NCI-H1436 treated with DMSO at 0.1 percent for 48 hours (cell line): ENCODE data around the gene PLBD2.
"Not testable (repeated sequence)": the region's sequence is repeated elsewhere in the genome, so short reads cannot be mapped to it uniquely, and the experiment has no call there.

ENCODE experiments used
- DNase-seq: peaks from one replicate; lab custom pipeline; 2025; lab: John Stamatoyannopoulos, UW

Gene PLBD2

DNA sequence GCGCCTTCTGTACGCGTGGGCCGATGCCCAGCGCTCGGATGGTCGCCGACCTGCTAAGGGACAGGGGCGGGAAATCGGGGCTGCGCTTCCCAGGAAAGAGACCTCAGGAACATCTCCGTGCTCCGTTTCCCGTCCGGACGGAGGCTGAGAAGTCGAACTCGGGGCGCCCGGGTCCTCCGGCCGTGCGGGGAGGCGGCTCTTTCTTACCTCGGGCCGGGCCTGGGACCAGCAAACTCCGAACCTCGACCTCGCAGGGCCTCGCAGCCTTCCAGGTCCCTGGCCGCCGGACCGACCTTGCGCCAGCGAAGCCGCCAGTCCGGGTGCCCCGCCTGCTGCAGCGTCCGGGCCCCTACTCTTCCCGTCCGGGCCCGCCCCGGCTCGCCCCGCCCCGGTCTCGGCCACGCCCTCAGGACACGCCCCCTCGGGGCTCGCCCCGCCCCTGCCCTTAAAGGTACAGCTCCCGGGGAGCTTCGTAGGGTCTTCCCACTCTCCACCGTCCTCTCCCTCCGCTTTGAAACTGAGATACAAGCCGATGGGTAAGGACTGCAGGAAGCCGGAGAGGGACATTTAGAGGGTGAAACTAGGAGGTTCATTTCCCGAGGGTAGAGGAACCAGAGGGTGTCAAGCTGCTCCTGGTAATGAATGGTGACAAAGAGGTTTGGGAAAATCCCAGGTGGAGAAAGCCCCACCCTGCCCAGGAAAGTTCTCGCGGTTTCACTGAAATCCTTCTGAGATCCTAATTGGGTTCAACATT lies 23.4 kb upstream of the PLBD2 start, which contains the start of gene SLC8B1:
Gene SLC8B1 (minus strand): TSS at position 324 of the 754 bp plus-strand sequence. CDS start 2,231 bp downstream, outside the sequence.
- no peak for DNase-seq

DNA sequence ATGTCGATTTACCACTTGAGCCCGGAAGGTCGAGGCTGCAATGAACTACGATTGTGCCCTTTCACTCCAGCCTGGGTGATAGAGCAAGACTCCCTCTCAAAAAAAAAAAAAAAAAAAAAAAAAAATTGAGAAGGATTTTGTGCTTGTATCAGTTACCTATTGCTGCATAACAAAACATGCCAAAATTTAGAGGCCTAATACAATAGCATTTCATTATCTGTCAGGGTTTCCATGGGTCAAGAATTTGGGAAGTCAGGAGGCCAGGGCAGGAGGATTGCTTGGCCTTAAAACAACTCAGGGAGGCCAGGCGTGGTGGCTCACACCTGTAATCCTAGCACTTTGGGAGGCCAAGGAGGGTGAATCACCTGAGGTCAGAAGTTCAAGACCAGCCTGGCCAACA lies 18.8 kb upstream of the PLBD2 start:
- DNase-seq = no peak

DNA sequence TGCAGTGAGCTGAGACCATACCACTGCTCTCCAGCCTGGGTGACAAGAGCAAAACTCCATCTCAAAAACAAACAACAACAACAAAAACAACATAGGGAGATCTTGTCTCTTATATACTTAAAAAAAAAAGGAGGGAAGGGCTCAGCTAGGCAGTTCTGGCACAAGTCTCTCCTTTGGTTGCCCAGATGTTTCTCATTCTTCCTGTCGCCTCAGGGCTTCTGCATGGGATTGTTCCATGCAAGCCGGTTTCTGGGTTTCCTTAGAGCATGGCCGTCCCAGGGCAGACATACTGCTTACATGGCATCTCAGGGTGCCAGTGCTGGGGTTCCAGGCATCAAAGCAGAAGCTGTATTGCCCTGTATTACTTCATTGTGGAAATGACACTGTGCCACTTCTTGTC lies 18.3 kb upstream of the PLBD2 start:
- DNase-seq = no peak

DNA sequence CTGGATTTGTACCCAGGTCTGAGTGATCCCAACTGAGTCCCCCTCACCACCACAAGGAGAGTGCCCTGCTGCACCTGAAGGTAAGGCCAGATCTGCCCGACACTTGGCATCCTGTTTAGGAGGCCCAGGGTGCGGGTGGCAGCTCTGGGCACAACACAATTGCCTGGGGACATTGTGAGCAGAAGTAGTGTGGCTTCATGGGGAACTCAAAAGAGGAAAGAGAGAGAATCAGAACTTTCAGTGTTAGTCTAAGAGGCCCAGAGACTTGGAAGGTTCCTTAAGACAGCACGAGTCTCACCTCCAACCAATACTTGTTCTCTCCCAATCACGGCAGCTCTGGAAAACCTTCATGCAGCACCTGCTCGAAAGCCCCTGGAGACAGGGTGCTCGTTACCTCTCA lies 16.9 kb upstream of the PLBD2 start:
- no peak for DNase-seq

DNA sequence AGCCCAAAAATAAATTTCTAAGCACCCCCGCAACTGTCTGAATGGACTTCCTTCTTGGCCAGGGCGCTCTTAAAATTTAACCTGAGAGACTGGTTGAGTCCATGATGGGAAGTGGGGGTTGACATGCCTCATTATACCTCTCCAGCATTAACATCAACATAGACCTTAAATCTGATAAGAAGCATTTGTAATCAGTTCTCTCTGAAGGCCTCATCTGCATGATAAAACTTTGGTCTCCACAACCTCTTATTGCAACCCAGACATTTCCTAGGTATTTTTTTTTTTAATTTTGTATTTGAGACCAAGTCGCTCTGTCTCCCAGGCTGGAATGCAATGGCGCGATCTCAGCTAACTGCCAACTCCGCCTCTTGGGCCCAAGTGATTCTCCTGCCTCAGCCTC lies 13.1 kb upstream of the PLBD2 start:
- no peak for DNase-seq

DNA sequence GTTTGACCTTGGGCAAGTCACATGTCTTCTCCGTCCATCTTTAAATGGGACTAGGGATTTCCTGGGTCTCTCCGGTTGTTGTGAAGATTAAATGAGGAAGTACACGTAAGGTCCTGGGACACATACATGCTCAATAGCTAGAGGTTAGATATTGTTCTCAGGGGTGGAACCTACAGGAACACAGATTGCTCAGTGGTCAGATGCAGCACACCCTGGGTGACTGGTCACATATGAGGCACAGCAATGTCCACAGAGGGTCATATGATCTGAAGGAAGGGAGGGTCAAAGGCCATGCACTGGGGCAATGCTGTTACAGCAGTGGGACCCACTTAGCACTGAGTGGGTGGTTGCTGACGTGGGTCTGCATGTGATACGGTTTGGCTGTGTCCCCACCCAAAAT lies 12.0 kb upstream of the PLBD2 start:
- DNase-seq = no peak

DNA sequence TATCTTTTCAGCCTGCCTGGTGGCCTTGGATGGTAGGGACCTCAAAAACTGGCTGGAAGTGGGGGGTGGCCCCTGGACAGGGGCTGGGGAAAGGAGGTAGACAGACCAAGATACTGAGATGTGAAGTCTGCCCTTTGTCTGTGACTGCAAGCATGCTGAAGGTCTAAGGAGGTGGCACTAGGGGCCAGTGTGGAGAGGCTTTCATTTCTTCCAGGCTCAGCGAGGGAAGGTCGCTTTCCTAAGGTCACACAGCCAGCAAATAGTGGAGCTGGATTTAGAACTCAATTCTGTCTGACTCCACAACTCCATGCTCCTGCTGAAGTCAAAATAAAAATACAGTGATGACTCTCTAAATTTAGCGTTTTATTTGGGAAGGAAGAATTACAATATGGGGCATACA lies 11.3 kb upstream of the PLBD2 start:
- DNase-seq = no peak

DNA sequence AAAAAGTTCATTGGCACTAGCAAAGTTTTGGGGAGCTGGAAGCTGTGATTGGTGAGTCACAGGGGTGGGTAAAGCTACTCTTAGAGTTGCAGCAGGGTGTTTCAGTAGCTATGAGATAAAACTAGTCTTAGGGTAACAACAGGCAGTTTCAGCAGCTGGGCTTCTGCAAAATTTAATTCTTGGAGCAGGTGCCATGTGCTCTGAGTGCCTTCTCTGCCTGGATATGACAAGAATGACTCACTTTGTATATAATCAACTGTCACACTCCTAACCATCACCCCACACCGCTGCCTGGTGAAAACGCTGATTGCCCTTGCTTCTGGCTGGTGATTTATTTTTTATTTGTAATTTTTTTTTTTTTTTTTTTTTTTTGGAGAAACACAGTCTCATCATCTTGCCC lies 10.5 kb upstream of the PLBD2 start:
- DNase-seq = no peak

DNA sequence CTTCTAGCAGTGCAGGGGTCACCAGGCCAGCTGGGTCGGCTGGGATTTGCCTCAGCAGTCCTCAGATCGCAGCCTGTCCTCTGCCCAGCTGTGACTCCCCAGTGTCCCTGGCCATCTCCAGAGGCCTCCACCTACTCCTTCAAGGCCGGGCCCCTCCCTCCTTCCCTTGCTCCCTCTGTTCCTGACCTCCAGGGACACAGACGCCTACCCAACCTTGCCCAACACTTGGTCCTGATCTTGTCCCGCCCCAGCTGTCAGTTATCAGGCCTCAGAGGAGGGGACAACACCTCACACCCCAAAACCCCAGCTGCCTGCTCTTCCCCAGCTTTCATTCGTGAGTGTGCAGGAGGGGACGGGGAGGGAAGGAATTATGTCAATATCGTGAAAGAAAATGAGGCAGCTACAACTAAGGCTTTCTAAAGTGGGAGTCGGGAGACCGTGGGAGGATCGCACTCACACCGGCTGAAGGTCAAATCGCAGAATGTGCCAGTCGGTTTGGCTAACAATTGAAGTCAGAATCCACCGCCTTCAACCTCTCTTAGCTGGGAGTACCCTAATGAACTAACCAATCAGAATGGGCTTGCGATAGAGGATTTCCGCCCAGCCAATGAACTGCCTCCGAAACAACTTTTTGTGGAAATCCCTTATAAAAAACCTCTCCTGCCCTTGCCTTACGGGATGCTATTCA lies 9.4 kb upstream of the PLBD2 start:
- no peak for DNase-seq

DNA sequence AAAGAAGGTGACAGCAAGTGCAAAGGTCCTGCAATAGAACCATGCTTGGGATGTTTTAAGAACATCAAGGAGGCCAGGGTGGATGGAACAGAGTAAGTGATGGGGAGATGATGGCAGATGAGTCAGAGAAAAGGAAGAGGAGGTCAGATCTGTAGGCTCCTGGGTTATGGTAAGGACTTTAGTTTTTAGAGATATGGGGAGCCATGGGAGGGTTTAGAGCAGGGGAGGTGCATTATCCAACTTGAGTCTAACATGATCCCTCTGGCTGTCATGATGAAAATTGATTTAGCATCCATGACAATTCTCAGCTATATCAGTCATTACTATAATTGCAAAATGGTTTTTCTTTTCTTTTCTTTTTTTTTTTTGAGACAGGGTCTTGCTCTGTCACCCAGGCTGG lies 7.3 kb upstream of the PLBD2 start:
- DNase-seq = no peak

DNA sequence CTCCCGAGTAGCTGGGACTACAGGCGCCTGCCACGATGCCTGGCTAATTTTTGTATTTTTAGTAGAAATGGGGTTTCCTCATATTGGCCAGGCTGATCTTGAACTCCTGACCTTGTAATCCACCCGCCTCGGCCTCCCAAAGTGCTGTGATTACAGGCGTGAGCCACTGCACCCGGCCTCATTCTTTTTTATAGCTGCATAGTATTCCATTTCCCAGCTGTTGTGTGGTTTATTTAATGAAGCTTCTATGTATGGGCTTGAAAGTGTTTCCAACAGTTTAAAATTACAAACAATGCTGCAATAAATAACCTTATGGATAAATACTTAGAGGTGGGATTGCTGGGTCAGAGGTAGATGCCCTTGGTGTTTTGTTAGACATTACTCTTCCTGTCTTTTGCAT lies 4.2 kb upstream of the PLBD2 start:
- DNase-seq = not testable (repeated sequence)

DNA sequence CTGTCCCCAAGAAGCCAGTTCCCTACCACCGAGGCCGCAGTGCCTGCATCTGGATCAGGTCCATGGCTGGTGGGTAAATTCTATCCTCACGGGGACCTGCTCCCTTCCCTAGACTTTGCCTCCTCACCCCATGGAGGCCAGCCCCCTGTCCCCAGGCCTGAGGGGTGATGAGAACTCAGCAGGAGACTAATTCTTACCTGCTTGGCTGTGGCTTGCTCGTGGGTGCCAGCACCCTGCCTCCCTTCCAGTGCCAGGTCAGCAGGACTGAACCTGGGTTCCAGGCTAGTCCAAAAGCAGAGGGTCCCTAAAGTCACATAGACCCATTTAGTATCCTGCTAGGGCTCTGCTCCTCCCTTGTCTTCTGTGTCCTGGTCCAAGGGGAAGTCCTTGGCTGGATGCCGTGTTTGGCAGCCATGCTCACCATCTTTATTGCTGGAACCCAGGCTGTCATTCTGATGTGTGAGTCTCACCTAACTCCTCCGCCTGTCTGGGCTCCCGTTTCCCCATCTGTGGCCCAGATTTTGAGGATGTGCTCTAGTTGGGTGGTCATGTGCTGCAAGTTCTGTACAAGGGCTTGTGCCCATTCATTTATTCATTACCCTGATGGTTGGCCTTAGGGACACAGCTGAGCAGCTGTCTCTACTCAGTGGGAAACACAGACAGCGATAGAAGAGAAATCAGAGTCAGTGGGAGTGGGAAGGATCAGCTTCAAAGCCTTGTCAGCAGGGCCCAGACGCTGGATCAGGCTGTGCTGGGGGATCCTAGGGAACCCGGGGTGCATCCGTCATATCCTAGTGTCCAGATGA lies 949 bp downstream of the PLBD2 start:
- no peak for DNase-seq

DNA sequence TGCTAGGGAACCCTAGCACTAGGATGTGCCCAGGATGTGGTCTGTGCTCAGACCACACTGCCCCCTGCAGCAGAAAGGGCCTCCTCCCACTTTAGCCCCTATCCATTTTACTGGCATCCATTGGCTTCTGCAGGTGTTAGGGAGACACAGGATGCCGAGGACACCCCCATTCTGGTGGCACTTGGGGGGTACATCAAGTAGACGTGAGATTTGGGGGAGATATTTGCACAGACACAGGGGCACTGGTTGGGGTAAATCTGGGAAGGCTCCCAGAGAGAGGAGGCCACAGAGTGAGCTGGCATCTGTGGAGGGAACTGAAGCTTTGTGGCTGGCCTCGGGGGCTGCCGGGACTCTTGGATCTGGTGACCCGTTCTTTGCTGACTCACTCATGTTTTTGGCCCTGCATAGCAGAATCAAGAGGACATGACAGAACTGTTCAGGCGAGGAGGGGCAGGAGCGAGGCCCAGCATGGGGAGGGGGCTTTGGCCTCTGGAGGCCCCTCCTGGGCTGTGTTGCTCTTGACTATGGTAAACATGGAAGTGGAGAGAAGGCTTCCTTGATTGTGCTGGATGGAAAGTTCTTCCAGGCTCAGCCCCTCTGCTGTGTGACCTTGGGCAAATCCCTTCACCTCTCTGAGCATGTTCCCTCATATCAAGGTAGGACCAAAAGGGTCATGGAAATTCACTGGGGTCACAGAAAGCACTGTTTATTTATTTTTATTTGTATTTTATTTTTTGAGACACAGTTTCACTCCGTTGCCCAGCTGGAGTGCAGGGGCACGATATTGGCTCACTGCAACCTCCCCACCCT lies 1.8 kb downstream of the PLBD2 start:
- no peak for DNase-seq

DNA sequence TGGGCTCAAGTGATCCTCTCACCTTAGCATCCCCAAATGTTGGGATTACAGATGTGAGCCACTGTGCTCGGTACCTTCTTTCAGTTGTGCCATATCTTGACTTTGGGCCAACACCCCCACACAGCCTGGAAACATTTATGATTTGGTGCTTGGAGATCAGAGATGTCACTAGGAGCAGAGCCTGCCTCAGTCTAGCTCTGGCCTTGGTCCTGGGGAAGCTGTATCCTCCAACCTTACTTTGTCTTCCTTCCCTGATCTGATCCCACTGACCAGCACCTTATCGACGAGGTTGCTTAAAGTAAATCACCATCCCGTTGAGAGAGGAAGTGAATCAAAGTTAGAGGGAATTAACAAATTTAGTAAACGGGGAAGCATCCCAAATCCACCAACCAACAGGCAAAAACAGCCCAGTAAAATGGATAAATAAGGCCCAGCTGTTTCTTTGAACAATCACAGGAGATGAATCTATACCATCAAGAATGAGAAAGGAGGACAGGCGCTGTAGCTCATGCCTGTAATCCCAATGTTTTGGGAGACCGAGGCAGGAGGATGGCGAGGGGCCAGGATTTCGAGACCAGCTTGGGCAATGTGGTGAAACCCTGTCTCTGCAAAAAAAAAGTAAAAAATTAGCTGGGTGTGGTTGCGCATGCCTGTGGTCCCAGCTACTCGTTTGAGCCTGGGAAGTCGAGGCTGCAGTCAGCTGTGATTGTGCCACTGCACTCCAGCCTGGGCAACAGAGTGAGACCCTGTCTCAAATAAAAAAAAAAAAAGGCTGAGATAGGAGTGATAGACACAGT lies 3.4 kb downstream of the PLBD2 start:
- no peak for DNase-seq

DNA sequence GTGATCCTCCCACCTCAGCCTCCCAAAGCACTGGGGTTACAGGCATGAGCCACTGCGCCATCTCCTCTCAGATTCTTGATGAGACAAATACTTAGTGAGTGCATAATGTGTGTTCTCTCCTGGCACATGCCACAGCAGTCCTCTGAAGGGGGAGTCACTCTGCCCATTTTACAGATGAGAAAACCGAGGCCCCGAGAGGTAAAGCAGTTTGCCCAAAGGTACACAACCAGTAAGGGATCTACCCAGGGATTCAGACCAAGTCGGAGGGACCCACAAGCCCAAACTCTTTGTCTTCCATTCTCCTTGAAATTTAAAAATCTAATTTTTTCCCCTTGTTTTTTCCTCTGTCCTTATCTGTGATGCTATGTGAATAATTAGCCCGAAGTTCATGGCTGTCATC lies 6.3 kb downstream of the PLBD2 start:
- no peak for DNase-seq

DNA sequence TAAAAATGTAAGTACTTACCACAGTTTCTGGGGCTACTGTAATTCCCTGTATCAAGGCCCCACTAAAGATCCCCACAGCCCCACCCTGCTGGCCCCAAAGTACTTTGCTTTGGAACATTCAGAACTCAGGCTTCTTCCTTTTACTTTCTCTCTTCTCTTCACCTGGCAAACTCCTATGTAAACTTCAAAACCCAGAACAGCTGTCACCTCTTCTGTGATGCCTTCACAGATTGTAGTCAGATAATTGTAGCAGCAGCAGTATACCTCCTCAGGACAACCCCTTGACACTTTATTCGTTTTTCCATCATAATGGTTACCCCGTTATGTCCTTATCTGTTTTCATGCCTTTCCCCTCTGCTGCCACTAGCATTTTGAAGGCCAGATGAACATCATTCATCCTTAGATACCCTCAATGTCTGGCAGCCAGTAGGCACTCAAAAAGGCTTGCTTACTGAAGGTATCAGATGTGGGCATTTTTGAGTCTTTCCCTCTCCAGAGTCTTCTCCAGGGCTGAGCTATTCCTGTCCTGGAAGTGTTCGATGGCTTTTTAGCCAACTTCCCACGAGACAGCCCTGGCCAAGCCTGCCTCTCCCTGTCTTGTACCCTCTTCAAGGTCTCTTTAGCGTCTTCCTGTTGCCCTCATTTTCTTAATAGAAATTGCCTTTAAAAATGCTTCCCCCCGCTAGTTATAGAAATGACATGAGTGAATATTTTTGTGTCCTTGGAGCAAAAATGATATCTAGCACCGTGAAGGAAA lies 7.4 kb downstream of the PLBD2 start:
- no peak for DNase-seq

DNA sequence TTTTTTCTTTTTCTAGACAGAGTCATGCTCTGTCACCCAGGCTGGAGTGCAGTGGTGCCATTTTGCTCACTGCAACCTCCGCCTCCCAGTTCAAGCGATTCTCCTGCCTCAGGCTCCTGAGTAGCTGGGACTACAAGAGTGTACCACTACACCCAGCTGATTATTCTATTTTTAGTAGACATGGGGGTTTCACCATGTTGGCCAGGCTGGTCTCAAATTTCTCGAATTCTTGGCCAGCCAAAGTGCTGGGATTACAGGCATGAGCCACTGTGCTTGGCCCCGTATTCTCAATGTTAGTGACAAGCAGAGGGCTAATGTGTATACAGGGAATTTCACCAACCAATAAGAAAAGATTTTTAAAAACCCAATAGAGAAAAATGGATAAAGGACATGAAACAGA lies 8.4 kb downstream of the PLBD2 start:
- no peak for DNase-seq

DNA sequence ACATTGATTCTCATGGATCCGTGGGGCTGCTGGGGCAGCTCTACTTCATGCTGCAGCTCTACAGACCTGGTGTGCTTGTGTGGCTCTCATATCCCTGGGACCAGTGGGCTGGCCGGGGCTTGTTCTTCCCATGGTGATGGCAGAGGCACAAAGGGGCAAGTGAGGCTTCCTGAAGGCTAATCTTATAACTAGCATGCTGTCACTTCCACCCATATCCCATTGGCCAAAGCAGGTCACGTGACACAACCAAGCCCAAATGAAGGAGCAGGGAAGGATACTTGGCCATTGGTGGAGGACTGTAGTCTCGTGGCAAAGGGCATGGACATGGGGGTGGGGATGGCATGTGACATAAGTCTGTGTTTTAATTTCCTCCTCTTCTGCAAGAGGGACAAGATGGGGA lies 9.9 kb downstream of the PLBD2 start:
- no peak for DNase-seq

DNA sequence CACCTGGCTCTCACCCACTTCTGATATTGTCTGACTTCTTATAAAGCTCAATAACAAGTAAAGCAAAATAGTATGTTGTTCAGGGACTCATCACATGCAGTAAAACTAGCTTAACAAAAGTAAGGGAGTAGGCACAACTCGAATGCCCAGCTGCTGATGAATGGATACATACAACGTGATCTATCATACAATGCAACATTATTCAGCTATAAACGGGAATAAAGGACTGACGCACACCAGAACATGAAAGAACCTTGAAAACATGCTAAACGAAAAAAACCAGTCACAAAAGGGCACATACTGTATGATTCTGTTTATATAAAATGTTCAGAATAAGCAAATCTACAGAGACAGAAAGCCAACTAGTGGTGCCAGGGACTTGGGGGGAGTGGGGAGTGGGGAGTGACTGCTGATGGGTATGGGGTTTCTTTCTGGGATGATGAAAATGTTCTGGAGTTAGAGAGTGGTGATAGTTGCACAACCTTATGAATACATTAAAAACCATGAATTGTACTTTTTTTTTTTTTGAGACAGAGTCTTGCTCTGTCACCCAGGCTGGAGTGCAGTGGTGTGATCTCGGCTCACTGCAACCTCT lies 11.1 kb downstream of the PLBD2 start:
- DNase-seq = no peak
